ENCODE measurements around the gene BNC2.

BNC2 gene

DNA sequence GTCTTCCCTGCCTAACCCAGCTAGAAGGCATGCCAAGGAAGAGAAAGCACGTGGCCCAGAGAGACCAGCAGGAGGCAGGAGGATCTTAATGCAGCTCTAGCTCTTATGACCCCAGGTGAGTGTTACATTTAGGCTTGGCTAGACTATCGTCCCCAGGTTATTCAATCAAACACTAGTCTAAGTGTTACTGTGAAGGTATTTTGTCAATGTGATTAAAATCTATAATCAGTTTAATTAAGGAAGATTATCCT lies 483.7 kb downstream of the BNC2 start:
- H3K4me3 ChIP-seq (ENCODE audit: low read length), result no peak overlapping the region
- TF ChIP-seq, protein P1, sequence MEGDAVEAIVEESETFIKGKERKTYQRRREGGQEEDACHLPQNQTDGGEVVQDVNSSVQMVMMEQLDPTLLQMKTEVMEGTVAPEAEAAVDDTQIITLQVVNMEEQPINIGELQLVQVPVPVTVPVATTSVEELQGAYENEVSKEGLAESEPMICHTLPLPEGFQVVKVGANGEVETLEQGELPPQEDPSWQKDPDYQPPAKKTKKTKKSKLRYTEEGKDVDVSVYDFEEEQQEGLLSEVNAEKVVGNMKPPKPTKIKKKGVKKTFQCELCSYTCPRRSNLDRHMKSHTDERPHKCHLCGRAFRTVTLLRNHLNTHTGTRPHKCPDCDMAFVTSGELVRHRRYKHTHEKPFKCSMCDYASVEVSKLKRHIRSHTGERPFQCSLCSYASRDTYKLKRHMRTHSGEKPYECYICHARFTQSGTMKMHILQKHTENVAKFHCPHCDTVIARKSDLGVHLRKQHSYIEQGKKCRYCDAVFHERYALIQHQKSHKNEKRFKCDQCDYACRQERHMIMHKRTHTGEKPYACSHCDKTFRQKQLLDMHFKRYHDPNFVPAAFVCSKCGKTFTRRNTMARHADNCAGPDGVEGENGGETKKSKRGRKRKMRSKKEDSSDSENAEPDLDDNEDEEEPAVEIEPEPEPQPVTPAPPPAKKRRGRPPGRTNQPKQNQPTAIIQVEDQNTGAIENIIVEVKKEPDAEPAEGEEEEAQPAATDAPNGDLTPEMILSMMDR (conservative IDR thresholded peaks at IDR 0.05; ENCODE audit: low read depth, low read length), result no peak
- DNase-seq (ENCODE audit: low read depth), result no peak

DNA sequence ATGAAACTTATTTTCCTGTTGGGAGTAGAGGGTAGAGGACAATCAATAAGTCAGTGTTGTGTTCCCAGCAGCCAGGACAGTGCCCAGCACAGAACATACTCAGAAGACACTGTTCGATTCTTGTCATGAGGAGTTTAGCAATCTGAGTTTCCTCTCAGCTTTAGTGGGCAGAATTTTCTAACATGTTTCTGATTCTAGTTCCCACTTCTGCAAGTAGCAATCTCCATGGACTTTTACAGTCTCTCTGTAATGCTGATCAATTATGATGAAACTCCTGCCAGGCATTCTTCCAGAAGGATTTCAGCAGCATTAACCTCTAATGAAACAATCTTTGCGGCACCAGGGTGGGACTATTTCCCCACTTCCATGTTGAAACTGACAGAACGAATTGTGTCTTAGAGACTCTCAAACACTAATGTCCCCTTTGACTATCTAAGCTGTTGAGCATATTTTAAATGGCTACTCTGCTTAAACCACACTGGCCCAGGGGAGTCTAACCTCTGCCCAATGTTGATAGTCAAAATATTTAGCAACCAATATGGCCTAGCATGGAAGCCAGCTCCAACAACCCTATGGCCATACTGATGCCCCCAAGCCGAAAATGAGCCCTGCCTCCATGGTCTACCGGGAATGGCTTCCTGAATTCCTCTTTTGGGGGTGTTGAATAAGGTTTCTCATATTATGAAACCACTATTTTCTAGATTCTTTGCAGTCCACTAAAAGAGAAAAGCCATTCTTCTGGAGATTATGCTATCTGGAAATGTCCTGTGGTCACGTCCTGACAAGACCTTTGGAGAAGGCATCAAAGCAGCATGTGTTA lies 484.3 kb downstream of the BNC2 start:
- TF ChIP-seq, protein P1 (conservative IDR thresholded peaks at IDR 0.05; ENCODE audit: low read depth, low read length), result no peak
- no peak overlapping the region for H3K4me3 ChIP-seq (ENCODE audit: low read length)
- DNase-seq (ENCODE audit: low read depth), result peak; percentile 23

DNA sequence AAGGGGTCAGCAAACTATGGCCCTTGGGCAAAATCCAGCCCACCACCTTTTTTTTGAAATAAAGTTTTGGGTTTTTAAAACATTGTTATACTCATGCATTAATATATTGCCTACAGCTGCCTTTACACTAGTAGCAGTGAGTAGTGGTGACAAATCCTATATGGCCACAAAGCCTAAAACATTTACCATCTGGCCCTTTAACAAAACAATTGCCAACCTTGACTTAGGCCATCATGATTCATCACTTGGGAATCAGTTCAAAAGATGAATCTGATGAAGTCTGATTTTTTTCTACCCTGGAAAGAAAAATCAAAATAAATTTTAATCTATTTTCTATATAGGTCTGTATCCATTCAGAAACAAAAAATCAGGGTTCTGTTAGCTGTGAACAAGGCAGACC lies 484.9 kb downstream of the BNC2 start:
- TF ChIP-seq, protein P1 (conservative IDR thresholded peaks at IDR 0.05; ENCODE audit: low read depth, low read length), result no peak
- no peak overlapping the region for H3K4me3 ChIP-seq (ENCODE audit: low read length)
- no peak for DNase-seq (ENCODE audit: low read depth)

DNA sequence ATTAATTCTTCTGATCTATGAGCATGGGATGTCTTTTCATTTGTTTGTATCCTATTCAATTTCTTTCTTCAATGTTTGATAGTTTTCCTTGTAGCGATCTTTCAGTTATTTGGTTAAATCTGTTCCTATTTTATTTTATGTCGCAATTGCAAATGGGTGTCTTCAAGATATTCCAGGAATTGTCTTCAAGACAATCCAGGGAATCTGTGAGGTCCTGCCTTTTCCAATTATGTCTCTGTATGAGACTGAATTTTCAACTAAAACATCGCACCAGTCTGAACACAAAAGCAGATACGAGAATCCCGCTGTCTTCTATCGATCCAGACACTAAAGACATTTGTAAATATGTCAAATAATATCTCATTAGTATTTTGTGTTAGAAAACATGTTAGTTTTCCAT lies 485.5 kb downstream of the BNC2 start:
- TF ChIP-seq, protein P1 (conservative IDR thresholded peaks at IDR 0.05; ENCODE audit: low read depth, low read length), result no peak
- H3K4me3 ChIP-seq (ENCODE audit: low read length), result no peak overlapping the region
- DNase-seq (ENCODE audit: low read depth), result no peak

DNA sequence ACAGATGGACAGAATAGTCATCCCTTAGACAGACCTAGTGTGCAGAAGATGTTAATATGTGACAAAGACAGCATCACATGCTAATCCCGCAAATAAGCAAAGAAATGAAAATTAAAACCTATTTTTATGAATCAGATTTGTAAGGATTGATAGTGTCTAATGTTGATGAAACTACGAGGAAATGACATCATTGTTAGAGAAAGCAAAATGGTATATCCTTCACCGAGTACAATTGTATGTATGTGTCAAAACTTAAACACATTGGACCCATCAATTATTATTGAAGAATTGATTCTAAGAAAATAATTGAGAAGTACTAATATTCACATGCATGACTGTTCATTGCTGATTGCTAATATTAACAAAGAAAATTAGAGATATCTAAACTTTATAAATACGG lies 493.2 kb downstream of the BNC2 start:
- no peak overlapping the region for H3K4me3 ChIP-seq (ENCODE audit: low read length)
- DNase-seq (ENCODE audit: low read depth), result no peak
- TF ChIP-seq, protein P1 (conservative IDR thresholded peaks at IDR 0.05; ENCODE audit: low read depth, low read length), result no peak

DNA sequence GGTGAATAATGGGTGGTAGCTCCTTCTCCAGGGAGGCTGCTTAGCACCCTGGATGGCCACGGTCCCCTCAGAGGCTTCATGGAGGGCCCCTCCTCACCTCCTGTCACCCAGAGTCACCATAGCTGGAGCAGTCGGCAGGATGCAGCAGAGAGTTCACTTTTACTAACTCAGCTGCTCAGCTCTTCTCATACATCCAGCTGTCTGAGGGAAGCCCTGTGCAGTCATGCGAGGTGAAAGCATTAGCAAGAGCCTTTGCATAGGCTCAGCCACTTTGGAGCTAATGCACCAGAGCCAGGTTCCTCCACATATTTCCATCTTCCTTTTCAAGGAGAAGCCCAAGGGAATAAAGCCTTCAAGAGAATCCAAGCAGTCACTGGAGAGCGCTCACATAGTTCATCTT lies 499.2 kb downstream of the BNC2 start:
- TF ChIP-seq, protein P1 (conservative IDR thresholded peaks at IDR 0.05; ENCODE audit: low read depth, low read length), result peak; percentile 29

DNA sequence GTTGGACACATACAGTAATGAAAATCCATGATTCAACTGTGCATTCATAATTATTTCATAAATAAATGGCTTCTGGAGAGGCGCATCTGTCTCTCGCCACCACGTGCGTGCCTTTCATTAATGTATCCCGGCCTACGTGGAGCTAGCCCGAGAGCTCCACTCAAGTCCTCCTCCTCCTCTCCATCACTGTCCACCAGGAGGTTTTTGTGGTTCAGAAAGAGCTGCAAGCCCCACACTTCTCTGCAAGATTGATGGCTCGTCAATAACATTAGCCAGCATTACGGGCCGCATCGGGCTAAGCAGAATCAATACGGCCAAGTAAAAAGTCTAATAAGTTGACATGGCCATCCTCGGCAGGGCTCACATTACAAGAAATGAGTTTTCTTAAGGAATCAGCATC lies 499.8 kb downstream of the BNC2 start:
- no peak overlapping the region for H3K4me3 ChIP-seq (ENCODE audit: low read length)
- DNase-seq (ENCODE audit: low read depth), result no peak
- TF ChIP-seq, protein P1 (conservative IDR thresholded peaks at IDR 0.05; ENCODE audit: low read depth, low read length), result no peak

More for the DNA sequence above, 499.2 kb downstream of the BNC2 start:
- DNase-seq (ENCODE audit: low read depth), result no peak
- no peak overlapping the region for H3K4me3 ChIP-seq (ENCODE audit: low read length)
